ENCODE data around the gene NLRP14.

- TF ChIP-seq CTCF (IDR thresholded peaks at IDR 0.05) (no peak), POLR2A (IDR thresholded peaks at IDR 0.05) (no peak), POLR2AphosphoS5 (IDR thresholded peaks at IDR 0.05) (no peak)
Measured at GRCh38 chr11:7115780-7116179, 95.5 kb downstream of the NLRP14 start.

Measured in stomach (tissue), 4 donors.